GM18517 (cell line): ENCODE data around the gene GRB10.
A peak's percentile ranks its signal among the peaks of the same experiment; 100 is the strongest.

Source experiments
- ATAC-seq: cut with Tn5 transposase; IDR thresholded peaks from one replicate; pipeline ENCODE4 v1.9.1; 2021; ENCODE audit warnings: mild to moderate bottlenecking, moderate library complexity; ENCODE audit not compliant: unreplicated experiment

GRB10 gene

DNA sequence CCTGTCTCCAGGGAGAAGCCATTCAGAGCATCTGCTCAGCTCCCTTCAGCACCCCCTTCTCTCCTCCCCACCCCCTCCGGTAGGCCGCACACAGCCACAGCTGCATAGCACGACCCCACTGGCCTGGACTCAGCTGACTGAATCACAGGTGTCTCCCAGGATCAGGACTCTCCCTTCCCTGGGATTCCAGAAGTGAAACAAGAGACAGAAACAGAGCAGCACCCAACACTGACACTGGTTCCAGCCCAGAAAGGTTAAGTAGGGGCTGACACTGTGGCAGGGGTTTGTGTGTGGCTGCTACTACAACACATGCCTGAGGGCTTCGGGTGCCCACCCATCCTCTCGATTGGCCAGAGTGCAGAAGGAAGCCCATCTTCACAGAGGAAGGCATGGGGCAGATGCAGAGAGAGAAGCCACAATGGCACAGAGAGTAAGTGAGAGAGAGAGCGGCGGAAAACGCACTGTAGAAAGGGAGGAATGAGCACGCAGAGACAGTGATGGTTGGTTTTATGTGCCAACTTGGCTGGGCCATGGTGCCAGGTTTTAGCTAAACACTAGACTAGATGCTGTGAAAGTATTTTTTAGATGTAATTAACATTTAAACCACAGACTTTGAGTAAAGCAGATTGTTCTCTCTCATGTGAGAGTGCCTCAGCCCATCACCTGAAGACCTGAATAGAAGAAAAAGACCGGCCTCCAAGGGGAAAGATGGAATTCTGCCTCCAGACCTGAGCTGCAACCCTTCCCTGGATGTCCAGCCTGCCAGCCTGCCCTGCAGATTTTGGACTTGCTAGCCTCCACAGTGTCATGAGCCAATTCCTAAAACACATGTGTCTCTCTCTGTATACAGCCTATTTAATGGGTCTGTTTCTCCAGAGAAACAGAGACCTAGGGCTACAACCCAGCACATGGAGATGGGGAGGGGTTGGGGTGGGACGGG, 107.5 kb downstream of the GRB10 start:
- no peak for ATAC-seq

DNA sequence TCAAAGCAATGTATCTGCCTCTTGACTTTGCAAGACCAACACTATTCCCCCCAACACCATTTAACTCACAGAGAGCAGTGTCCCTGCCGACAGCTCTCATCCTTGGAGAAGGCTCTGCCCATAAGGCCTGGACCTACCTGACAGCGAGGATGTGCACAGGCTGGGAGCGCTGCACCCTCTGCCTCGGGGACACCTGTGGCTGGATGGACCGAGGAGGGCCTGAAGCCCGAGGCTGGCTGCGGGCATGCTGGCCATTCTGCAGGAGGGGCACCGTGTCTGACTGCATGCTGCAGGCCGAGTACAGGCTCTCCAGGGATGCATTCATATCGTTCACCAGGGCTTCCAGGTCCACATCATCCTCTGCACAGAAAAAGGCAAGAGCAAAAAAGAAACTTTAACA, 108.4 kb downstream of the GRB10 start:
- ATAC-seq = no peak

DNA sequence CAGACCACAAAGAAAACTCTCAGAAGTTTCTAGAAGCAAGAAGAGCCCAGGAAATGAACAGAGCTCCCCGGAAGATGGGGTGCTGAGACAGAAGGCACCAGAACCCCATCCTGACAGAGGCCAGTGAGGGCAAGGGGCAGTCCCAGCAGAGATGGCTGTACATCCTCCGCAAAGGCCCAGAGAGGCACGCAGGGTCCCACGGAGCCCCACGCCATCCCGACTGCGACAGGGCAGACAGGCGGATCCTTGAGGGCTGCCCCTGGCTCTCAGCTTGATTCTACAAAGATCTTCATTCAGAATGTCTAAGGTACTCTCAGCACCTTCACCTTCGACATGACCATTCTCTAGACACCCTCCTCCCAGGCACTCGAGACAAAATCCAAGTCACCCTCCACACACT, 109.6 kb downstream of the GRB10 start:
- ATAC-seq = no peak

DNA sequence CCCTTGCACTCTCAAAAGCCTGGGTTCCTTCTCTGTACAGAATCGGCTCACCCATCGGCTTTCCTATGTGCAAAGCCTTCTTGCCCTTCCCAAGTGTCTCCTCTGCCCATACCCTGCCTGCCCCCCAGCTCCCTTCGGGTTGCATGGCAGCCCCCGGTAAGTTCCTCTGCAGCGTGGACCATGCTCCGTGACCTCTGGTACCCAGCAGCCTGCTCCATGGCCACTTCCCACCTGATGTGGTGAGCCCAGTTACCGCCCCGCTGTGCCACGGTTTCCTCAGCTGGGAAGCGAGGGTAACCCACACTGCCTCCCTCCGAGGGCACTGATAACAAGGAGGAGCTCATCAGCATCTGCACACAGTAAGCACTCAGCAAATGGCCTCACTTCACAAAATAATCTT, 110.7 kb downstream of the GRB10 start:
- ATAC-seq = no peak

DNA sequence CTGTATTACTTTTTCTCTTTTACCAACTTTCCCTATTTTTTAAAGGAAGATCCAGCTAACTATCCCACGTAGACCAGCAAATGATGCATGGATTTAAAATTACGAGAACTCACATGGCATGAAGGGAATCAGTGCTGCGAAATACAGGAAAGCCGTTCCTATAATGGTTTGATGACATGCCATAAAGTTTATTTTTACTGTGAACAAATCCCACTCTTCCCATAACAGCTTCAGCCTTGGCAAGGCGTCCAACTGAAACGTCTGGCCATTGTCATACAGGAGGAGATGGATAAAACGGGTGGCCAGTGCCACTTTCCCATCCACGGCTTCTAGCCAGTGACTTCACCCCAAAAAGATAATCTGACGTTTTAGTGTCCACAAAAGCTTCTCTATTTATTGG, 111.3 kb downstream of the GRB10 start:
- no peak for ATAC-seq

DNA sequence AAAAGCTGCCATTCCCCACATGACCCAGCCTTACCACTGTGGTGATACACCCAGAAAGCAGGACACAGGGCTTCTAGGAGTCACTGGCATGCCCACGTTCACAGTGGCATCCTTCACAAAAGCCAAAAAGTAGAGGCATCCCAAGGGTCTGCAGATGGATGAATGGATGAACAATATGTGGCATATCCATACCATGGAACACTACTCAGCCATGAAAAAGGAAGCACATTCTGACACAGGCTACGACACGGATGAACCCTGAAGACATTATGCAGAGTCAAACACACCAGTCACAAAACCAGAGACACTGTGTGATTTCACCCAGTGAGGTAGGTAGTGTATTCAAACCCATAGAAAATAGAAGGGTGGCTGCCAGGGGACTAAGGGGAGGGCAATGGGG, 112.8 kb downstream of the GRB10 start:
- ATAC-seq = no peak

DNA sequence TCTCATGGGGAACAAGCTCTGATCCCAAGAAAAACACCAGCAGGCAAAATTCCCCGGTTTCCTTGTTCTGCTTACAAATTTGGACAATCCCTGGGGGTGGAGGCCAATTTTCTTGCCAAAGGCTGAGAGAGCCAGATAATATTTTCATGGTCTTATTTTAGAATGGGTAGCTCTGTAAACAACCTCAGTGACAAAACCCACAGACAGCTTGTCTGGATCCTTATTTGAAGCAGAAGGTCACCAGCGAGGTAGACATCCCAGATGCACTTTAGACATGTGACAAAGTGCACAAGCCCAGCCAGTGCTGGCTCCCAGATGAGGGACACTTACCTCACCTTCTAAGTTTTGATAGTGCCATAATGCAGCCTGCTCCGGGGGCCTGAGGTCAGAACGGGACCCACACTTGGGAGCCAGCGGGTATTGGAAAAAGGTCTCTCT, 114.9 kb downstream of the GRB10 start:
- ATAC-seq = no peak

DNA sequence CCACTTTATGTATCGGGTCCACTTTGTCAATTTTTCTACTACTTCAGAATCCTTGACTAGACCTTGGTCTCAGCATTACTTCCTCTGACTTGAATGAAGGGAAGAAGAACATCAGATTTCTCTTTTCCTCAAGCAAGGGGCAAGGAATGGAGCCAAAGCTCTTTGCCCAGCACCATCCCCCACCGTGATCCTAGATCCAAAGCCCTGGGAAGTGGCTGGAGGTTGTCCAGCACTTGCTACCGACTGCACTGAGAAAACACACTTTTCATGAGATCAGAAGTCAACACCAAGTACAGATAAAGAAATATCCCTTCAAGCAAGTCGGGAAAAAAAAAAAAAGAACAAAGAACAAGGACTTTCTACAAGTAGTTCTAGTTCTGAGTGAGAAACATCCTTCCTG, 115.4 kb downstream of the GRB10 start:
- no peak for ATAC-seq

DNA sequence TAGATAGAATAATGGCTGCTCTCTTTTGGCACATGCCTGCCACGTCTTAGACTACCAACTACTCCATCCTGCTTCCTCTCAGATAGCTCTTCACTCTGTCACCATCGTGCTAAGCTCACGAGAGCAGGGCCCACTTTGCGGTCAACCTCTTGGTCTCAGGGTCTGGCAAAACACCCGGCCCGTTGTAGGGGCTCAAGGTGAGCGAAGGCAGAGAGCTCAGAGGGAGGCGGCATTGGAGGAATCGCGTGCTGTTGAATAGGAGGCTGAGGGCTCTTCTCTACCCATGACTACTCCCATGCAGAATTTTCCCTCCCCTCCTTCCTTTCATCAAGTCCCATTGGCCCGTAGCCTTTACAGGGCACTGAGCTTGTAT, 116.6 kb downstream of the GRB10 start:
- ATAC-seq = no peak

DNA sequence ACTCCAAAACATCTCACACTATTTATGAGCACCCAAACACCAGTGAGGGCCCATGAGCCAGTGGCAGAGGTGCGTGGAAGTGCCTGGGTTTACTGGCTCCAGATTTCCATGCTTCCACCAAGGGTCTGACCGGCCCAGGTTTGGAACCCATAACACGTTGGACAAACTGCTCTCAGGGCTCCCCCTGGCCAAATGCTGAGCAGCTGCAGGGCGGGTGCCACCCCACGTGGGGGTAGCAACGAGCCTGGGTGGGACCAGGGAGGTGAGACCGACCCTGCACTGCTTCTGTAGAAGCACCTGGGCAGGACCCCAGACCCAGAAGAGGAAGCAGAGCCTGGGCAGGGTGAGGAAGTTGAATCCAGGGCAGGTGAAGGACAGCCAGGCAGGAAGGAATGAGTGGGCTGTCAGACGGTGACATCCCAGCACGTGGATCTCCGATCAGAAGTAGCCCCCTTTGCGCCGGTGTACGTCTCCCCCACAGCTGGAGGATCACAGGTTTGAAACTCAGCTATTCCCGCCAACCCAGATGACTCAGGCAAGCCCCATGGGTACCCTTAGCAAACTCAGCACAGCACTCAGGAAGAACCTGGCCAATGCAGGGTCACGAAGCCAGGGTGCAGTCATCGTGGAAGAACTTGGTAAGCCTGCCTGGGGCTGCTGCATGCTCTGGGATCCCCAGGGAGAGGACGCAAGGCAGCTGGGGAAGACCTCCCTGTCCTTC, 117.1 kb downstream of the GRB10 start:
- ATAC-seq = no peak

DNA sequence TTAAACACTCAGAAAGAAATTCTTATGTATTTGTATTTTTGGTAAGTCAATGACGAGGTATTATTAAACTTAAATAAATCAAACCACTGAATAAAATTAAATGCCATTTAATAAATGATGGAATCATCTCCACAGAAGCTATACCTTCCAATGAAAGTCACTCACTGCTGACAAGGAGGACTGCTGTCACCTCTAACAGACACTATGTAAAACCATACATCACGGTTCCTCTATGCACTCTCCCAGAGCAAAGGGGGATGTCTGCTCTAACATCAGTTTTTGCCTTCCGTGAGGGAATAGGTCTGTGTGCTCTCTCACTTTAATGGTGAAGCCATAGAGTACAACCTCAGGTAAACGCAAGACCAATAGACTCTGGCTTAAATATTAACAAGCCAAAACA, 117.8 kb downstream of the GRB10 start:
- ATAC-seq = peak; percentile 34

DNA sequence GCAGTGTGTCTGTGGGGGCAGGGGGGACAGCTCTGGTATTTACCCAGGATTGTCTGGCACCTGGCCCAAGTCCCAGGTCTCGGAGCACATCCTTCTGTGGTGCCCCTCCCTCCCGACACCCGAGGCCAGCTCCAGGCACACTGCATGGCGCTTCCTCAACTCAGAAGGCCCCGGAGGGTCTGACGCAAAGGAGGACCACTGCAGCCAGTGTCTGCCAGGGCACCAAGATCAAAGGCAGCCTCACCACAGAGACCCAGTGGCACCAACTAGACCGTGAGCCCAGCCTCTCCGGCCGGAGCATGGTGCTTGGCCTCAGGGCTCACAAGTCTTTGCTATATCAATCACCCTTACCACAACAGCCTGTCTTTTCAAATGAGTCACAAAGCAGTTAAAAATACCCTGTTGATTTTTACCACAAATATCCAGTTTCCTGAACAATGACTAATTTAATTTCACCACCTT, 118.2 kb downstream of the GRB10 start:
- peak; percentile 63 for ATAC-seq

DNA sequence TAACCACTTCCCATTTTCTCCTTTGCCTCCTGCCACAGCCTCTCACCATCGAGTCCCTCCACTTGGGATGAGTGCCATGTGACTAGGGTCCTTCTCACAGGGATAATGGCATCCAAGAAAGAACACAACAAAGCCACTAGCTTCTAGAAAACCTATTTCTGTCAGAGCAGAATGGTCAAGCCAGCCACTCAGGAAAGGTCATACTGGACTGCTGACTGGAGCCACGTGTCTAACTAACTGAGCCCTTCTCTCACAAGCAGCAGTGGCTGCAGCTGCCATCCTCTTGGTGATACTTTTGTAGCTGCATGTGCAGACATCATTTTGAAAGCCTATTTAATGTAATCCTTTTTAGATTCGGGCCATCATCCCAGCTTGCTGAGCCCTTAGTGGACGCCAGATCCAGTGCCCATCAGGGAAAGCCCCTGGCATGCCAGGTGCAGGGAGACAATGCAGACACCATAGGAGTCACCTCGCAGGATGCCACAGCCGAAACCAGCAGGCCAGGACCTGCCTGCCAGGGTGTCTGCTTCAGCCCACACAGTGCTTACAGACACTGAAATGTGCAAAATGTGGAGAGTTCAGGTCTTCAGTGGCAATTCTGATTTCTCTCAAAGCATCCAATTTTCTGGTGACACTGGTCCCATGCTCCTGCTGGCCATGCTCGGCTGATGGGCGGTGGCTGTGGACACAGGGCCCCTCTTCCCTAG, 119.1 kb downstream of the GRB10 start:
- ATAC-seq = no peak

DNA sequence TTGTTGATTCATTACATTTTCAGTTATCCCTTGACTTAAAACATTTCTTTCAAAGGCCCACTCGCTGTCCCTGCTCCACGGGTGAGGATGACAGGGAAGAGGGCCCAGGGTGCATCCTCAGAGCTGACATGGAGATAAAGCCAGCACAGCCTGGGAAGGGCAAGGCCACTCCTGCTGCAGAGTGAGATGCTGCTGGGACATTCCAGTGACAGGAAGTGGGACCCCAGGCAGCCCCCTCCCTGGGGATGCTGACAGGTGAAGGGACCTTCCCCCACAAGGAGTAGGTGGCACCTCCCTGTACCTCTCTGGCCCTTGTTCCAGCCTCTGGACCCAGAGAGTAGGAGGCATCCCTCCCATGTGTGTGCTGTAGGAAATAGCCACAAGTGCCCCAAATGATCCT, 119.7 kb downstream of the GRB10 start:
- ATAC-seq = no peak

DNA sequence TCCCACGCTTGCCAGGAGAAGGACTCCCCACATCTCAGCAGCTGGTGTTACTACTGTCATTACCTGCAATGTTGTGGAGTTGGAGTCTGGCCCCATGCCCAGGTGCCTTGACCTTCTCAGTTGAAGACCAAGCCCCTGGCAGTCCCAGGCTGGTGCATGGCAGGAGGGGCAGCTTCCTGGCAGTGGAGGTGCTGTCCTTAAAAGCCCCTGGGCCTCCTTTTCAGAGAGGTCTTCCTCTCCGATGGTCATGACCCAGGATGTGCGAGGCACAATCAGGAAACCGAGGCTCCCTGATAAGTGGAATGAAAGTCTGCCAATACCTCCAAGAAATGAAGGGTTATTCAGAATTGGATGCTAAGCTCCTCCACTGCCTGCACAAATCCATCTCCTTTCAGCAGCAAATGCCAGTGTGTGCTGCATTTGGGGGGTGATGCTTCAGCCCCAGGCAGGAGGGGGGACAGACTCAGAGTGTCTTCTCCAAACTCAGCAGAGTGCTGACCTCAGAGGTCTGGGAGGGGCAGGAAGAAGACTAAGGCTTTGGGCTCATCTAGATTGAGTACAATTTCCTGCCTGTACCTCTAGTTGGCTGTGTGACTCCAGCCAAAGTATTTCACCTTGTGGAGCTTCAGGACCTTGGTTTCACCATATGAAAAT, 120.5 kb downstream of the GRB10 start:
- no peak for ATAC-seq

DNA sequence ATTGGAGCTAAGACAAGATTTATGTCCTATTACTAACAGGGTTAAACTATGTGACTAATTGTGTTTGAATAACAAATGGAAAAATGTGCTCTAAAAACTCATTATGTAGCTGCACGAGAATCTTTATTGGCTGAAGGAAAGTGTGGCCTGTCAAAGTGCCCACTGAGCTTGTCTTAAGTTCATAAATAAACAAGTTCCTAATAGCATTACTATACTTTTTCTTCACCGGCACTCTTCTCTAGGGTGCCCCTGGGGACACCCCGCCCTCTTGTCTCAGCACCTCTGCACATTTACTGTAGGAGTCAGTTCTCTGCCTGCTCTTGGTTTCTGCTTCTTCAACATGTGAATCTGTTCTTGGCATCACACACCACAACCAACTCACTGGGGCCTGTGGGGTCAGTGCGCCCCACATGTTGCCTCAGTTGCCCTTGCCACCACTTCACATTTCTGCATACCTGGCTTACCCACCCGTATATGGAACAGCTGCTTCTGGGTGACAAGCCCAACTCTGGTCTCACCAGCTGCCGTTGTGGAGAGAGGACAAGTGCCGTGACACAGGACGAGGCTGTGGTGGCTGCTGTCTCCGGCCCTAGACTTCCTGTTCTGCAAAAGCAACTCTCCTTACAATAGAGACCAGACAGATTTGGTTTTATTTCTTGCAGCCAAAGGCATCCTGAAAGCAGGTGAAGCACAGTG, 121.2 kb downstream of the GRB10 start:
- peak; percentile 48 for ATAC-seq

DNA sequence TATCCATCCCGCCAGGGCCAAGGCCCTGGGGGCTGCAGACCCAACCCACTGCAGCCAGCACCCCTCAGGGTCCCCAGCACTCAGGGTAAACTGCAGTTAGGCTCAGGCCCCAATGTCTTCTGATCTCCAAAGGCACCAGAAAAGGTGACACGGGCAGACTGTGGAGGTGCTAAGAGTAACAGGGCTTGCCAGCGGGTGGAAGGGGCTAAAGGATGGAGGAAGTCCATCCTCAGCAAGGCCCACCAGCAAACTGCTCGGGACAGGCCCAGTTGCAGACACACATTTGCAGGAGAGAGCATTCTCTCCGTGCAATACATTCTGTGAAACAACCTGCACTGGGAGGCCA, 121.9 kb downstream of the GRB10 start:
- no peak for ATAC-seq

DNA sequence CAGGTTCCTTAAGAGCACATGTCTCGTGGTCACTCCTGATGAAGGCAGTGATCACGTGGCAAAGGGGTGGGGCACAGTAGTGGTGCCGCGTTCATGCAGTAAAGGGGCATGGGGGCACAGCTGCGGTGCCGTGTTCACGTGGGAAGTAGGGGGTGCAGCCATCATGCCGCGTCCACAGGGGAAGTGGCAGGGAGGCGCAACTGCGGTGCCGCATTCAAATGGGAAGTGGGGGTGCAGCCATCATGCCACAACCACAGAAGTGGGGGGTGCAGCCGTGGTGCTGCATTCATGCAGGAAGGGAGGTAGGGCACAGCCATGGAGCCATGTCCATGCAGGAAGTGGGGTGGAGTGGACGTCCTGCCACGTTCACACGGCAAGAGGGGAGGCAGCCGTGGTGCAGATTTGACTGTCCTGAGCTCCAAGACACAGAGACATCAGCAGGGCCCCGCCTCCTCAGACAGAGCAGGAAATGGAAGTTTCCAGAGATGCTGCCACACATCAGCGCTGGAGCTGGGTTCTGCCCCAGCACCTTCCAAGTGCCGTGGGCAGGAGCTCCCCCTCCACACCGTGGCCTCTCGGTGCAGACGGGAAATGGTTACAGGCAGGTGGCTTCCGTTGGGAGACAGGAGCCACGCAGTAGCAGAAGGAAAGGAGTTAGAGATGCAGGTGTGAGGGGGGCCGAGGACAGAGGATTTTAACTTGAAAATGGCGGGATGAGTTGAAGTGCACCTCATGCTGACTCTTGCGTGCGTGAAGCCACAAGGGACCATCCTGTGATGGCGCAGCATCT, 122.5 kb downstream of the GRB10 start:
- ATAC-seq = no peak

DNA sequence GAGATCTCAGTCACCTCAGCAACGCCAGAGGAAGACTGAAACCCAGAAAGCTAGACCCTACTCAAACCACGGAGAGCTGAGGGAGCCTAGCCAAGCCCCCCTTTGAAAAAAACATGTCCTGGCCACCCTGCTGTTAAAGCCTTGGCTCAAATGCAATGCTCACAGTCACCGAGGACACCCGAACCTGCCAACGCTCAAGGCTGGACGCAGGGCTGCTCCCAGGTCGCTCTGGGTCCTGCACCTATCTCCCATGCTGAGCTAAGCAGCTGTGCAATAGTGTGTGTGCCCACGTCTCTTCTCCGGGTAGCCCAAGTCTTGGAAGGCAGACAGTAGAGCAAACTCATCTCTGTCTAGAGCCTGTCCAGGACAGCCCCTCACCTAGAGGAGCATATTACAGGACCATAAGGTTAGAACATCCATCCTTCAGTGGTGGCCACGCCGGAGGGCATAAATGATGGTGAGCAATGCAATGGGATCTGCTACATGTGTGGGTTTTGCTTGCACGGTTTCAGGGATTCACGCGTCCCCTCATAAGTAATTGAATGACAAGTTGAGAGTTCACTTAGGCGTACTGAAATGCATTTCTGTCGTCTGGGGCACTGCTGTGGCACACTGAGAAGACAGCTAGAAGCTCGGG, 123.2 kb downstream of the GRB10 start:
- no peak for ATAC-seq
